Embryonic facial prominence (tissue), 1 donor: Measurements from ENCODE around the gene THADA.
"Not testable (repeated sequence)": the region's sequence is repeated elsewhere in the genome, so short reads cannot be mapped to it uniquely, and the experiment has no call there.

ENCODE experiments used
- DNase-seq: peaks from one replicate; pipeline ENCODE4 v3.0.0-alpha.2; 2016; ENCODE audit errors: extremely low spot score

Gene THADA

DNA sequence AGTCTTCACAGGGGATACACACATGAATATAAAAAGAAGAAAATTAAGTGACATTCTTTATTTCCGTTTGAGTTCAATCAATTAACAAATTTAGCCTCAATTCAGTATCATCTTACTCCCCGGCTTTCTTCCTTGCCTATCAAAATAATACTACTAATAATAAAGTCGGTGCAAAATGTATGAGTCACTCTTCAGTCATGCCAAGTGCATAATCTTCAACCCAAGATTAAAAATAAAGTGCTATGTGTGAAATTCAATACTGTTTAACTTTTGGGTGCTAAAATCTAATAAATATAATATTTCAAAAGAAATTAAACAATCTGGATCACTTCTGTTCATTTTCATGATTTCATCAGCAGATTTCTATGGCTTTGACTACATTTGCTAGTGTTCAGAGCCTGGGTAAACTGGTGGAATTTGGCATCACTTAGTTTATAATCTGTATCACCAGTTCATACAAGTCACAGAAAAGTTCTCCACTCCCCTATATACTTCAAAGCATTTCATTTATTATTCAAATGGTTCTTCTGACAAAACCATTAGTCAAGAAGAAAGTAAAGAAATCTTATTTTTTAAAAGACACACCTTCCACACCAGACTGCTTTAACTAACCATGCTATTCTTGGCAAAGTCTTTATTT is 183.6 kb downstream of the THADA start:
- DNase-seq, result no peak

DNA sequence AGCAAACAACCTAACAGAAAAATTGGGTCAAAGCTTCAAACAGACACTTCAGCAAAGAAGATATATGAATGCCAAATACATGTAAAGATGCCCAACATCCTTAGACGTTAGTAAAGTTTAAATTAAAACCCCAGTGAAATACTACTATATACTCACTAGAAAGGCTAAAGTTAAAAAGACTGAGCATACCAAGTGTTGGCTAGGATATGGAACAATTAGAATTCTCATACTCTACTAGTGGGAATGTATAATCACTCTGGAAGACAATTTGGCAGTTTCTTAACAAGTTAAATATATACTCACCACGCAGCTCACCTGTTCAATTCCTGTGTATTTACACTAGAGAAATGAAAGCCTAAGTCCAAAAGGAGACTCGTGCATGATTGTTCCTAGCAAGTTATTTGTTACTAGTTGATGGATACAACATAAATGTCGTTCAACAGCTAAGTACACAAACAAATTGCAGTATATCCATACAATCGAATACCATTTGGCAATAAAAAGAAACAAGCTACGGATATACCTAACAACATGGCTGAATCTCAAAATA is 185.7 kb downstream of the THADA start:
- no peak for DNase-seq

DNA sequence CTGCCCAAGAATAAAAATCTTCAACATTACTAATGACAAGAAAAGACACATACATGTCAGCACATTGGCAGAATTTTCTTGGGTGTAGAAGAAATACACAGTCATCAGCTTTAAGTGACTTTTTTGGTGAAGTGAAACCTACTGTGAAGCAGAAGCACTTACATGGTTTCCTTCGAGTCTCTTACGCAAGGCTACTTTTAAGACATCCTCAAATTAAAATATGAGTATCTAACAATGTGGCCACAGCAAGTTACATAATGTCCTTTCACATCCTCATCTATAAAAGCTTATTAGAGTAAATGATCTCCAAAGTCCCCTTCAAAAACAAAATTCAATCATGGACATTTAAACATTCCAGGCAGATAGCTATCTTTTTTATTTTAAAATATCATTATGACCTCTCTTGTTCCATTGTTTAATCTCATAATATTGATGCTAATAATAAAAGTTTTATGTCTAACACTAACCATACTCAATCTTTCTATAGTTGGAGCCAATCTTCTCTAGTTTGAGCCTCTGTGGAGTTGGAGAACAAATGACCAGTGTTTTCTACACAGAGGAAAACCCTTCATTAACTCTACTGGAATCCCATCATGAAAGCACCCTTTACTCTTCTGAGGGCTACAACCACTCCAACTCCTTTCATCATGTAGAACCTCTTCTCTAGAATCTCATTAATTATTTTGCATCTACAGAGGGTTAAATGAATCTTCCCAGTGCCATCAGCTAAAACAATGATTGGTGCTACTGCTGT is 187.3 kb downstream of the THADA start:
- no peak for DNase-seq

DNA sequence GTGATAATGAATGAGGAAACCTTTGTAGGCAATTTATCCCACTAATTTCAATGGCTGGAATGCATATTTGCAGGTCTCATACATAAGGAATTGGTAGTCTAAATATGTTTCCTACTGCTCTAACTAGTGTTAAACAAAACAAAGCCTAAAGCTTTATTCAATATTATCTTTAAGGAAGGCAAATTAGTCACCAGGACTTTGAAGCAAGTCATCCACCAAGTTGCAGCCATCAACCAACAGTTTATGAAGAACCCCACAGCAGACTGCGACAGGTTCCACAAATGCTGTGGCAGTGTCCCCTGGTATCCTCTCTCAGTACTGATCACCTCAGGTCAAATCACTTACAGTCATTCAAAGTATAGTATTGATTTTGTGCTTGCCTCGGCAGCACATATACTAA is 187.9 kb downstream of the THADA start:
- DNase-seq, result no peak

DNA sequence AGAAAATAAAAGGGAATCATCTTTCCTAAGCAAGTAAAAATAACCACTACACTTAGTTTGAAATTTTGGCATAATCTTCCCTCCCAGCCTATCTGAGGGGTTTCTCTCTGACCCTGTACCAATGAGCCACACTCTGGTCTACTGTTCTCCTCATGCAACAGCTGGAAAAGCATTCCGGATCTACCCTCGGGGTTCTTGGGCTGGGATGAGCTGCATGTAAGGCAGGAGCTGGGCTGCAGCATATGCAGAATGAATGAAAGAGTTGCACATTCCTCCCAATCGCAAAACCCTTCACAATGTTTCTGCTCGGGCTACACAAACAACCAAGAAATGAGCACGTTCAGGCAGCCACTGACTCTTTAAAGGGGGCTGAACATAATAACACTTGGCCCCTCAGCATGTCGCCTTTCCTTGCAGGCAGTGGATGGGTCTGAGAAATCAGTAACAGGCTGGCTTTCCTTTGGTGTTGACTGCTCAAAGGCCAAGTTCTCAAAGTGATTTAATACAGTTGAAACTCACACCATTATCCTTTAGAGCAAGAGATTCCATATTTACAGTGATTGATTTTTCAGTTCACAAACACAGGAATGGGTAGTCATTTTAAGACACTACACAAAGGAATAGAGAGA is 189.1 kb downstream of the THADA start:
- no peak for DNase-seq

DNA sequence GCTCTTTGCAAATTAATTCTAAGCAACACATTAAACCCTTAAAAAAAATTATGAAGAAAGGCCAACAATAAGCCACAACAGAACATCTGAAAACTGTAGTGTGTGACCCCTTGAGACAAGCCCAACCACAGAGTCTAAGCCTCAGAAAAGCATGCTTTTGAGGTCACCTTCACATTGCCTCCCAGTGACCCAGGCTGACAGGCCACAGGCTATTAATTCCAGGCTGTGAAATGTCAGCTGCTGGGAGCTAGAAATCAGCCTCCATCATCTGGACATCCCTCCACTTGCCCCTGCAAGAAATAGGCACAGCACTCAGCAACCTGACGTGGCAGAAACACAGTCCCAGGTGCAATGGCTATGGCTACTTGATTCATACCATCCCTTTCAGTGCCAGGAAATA is 190.0 kb downstream of the THADA start:
- DNase-seq, result no peak

DNA sequence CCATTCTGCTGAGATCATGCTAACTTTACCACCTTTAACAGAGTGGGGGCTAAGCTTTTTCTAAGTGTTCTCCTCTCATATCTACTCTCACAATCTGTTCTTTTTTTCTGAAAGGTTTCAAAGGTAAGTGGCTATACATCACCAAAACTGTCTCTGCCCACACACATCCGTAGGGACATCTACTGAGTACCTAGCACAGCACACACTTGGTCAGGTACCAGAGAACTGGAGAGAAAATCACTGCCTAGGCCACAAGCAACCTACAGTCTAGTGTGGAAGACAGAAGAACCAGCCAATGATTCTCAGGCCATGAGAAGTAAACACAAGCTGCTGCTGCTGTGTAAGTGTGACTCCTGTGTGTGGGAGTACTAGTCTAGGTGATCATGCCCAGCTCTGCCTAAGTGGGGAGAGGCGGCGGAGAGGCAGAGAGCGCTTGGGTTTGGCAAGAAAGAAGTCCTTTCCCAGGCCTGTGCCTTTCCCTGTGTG is 193.3 kb downstream of the THADA start:
- no peak for DNase-seq

DNA sequence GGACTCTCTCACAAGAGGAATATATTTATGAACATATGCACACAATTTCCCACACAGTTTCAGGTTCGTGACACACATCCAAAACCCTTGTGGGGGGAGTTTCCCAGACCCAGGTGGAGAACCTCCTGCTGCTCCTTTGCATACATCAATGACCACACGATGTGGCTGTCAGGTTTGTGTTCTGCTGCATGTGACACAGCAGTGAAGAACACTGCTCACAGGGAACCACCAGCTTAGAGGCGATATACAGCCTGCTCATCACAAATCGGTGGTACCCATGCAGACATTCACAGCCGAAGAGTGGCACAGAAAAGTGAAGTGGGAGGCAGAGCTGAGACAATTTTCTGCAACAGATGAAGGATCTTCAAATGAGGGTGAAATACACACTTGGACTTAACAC is 193.8 kb downstream of the THADA start:
- DNase-seq, result no peak

DNA sequence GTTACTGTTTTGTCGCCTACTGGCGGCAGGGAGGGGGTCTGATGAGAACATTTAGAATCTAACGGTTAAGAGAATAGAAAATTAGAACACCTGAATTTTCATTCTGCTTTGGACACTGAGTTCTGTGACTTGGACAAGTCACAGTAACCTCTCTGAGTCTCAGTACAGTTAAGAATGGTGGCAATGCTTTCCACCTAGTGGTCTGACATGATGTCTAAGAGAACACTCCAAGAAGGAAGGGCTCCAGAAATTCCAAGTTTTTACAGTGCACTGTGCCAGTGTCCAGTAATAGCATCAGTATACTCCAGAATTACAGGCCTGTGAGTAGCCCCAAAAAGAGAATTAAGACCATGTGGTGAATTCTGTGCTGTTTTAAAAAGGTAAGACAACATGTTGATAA is 195.3 kb downstream of the THADA start:
- DNase-seq, result no peak

DNA sequence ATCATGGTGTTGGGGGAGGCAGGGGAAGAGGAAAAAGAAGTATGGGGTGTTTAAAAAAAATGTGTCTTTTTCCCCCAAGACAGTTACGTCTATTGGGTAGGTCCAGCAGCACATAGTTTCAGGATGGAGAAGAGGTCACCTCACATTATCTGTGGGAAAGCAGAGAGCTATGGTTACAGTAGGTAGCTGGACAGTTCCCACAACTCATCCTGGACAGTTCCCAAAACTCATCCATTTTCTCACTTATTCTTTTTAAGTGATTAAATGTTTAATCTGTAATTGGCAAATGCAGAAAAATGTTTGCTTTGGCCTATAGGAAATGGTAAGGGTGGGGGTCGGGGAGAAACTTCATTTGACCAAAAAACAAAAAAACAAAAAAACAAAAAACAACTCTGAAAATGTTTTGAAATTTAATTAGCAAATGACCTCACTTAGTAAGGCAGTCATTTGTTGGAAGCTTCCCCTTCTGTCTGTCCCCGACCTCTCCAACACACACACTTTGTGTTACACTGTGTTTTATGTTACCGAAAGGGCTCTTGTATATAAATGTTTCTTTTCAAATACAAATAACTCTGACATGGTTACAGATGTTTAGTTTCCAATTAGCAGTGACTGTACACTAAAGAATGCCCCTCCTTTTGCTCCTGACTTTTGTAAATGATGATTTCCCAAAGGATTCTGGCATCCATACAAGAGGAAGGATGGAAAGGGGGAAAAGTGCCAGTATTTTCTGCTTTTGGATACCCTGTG is 196.1 kb downstream of the THADA start:
- DNase-seq, result peak; percentile 60

DNA sequence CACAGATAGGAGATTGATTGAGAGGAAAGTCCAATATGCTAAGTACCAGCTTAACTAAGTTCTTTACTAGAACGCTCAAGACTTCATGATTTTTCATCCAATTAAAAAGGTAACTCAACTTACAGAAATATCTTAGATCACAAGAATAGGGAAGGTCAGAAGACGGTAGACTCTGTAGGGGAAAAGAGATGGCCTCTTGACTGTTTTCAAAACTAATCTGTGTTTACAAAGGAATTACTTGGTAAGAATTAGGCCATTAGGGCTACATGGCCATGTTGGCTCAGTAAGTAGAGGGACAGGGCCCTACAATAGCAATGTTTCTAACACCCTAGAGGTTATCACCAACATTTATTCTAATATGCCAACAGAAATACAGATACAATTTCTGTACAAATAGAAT is 196.7 kb downstream of the THADA start:
- no peak for DNase-seq

DNA sequence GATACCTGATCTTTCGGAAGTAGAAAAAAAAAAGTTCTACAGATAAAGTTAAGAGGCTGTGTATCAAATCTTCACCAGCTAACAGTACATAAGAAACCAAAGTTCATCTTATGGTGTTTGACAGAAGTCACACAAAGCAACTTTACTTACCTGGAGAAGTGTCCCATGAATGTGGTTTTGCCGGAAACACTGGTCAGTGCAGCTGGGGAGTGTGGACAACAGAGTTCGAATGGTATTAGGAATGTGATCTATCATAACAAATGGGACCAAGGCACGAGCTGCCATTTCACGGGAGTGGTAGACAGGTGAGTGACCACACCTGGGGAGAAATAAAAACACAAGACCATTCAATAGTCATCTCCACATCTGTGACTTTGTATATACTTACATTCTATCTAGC is 198.0 kb downstream of the THADA start:
- DNase-seq, result no peak

DNA sequence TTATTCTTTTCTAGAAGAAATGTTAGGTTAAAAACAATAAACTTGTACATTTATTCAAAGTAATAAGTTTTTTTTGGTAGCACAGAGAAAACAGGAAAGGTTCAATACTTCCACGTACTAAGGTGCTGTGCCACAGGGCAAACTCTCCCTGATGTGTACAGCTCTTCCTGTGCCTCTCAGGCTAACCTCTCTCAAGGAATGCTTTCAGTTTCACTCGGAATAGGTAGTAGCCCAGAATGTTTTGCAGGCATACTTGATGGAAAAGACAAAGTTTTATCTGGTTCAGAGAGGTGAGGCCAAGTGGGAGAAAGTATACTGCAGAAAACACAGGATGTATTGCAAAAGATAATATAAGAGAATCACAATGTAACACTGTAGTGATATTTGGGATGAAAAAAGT is 198.4 kb downstream of the THADA start:
- no peak for DNase-seq

DNA sequence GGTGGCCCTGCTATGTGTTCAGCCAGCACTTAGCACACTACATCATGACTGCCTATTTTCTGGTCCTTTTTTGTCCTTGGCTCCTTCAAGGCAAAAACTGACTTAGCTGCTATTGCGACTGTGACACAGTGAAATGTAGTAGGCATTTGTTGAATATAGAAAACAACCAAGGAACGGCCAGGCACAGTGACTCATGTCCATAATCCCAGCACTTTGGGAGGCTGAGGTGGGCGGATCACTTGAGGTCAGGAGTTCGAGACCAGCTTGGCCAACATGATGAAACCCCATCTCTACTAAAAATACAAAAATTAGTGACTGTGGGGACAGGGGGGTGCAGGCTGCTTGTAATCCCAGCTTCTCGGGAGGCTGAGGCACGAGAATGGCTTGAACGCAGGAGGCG is 199.5 kb downstream of the THADA start:
- not testable (repeated sequence) for DNase-seq

DNA sequence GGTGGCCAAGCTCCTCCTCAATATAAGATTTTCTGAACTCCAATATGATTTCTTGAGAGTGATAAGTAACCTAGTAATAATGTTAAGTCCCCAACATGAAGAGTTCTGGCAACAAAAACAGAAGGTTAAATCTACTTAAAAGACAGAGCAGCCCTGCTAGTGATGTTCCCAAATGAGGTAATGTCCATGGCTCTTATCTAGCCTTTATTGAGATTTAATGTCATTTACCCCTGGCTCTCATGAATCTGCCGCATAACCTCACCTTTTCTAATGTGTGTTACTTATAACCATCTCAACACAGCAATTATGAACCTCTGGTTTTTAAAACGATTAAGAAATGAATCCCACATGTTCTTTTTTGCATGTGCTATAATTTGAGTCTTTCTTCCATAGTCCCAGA is 201.9 kb downstream of the THADA start:
- DNase-seq, result no peak

DNA sequence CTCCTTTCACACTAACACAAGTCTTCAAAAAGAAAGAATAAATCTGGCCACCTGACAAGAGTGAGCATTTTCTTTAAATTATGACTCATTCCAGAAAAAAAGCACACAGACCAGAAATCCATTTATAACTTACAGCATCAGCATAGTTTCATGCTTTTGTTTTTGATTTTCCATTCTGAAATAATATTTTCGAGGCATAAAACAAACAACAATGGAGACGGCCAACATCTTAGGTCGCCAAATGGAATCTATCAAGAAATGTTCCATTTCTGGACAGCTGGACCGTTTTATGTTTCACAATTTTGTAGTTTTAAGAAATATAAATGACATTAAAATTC is 204.0 kb downstream of the THADA start:
- peak; percentile 51 for DNase-seq

DNA sequence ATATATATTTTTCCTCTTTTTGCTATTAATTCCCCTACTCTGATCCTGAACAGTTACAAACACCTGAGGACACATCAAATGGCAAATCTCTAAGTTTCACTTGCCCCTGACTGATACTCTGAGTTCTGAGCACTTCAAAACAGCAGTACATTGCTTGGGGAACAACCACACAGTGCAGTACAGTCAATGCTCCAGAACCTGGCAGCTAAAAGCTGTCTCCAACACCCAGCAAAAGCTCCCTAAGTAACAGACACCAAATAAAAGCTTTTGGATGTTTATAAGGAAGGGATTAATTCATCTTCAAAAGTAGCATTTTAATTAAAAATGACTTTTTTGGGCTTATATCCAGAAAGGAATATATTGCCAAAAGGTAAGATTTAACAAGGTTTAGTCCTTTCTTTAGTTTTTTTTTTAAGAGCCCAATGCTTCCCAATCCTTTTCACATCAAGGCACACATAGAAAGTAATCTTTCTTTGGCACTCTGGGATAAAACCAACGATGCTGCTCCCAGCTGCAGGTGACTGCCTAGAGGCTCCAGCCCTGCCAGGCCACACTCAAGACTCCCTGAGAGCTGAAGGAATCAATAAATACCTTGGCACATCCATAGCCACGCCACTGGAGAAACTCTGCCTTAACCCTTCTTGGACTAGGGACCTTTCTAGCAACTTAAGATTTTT is 204.5 kb downstream of the THADA start:
- DNase-seq, result no peak

DNA sequence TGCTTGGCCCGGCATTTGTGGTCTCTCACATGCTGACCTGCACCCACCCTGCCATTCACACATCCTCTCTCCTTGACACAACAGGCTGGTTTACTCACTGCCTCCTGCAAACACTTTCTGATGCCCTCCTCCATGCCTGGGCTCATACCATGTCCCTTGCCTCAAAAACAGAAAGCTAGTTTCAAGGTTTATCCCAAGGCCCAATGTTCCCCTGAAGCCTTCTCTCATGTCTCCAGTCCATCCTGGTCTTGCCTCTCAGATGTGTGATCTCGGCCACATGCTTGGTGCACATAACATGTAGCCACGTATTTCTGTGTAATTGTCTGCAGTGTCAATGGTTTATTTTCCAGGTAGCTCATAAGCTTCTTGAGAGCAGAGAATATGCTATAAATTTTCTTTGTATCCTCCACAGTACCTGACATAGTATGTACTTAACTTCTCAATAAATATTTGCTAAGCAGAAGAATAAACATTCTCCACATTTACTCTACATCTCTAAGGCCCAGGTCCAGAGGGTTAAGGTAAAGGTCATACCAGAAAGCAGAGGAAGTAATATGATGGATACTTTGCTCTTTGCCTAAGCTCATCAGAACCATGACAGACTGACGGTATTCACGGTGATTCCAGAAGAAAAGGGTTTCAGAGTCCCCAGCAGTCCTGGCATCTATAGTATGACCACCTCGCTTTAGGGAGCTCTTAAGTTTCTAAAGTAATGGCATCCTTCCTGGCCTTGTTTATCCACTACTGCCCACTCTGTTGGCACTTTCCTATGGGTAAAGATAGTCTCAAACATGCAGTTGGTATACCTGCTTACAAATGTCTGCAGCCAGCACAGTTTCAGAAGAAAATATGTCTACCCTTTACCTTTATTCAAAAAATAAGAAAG is 206.0 kb downstream of the THADA start:
- DNase-seq, result no peak

DNA sequence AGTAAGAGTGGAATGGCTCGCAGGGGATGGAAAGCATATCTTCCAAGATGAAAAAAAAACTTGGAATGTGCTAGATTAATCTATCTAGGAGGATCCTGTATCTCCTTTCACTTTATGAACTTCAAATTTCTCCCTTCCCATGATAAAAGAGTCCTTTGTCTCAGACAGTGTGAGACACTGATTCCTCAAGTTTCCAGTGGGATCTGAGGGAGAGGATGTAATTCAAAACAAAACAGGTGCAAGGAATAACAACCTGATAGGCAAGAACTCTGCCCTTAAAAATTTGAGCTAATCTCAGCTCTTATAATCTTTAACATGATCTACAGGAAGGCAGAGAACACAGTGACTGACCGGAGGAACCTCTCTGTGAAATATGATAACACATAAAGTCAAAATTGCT is 207.5 kb downstream of the THADA start:
- DNase-seq, result no peak
